OCI-LY1 (cell line): ENCODE data around the gene PTMS.
A peak's percentile ranks its signal among the peaks of the same experiment; 100 is the strongest.

ENCODE experiments used
- H2AFZ ChIP-seq: fragments of 200-600 bp; sonication (generic), shearing (Covaris generic); 2 replicates; pipeline ENCODE4 v1.6.0; 2014; ENCODE audit warnings: antibody characterized with exemption, mild to moderate bottlenecking, low read length
- H3F3A ChIP-seq: fragments of 200-600 bp; sonication (generic), shearing (Covaris generic); 2 replicates; pipeline ENCODE4 v1.6.0; 2014; ENCODE audit warnings: mild to moderate bottlenecking, antibody characterized with exemption, low read length, moderate library complexity; ENCODE audit not compliant: insufficient read depth
- H3K27ac ChIP-seq: fragments of 200-600 bp; sonication (generic); 2 replicates; pipeline ENCODE4 v1.5.1; 2014; ENCODE audit warnings: low read length, mixed run types, mild to moderate bottlenecking, low read depth; ENCODE audit not compliant: poor library complexity, severe bottlenecking
- H3K27me3 ChIP-seq: fragments of 200-600 bp; sonication (generic); 2 replicates; pipeline ENCODE4 v1.6.0; 2014; ENCODE audit warnings: antibody characterized with exemption, mild to moderate bottlenecking, low read length, moderate library complexity; ENCODE audit not compliant: insufficient read depth
- H3K36me3 ChIP-seq: fragments of 200-600 bp; sonication (generic); 2 replicates; pipeline ENCODE4 v1.6.1; 2014; ENCODE audit warnings: mild to moderate bottlenecking, antibody characterized with exemption, low read length, moderate library complexity, mixed read lengths; ENCODE audit not compliant: insufficient read depth
- H3K4me1 ChIP-seq: fragments of 200-600 bp; sonication (generic); 2 replicates; pipeline ENCODE4 v1.5.1; 2014; ENCODE audit warnings: mild to moderate bottlenecking, low read length, moderate library complexity; ENCODE audit not compliant: insufficient read depth, severe bottlenecking
- H3K4me2 ChIP-seq: fragments of 200-600 bp; sonication (generic), shearing (Covaris generic); 2 replicates; pipeline ENCODE4 v1.6.1; 2014; ENCODE audit warnings: low read length
- H3K4me3 ChIP-seq: fragments of 200-600 bp; sonication (generic); 2 replicates; pipeline ENCODE4 v1.5.1; 2014; ENCODE audit warnings: low read length, low read depth, mild to moderate bottlenecking, mixed read lengths; ENCODE audit not compliant: poor library complexity, severe bottlenecking
- H3K79me2 ChIP-seq: fragments of 200-600 bp; shearing (Covaris generic); 2 replicates; pipeline ENCODE4 v1.6.1; 2016; ENCODE audit warnings: mixed run types, low read length, mixed read lengths; ENCODE audit not compliant: insufficient read depth
- H3K9ac ChIP-seq: fragments of 200-600 bp; sonication (generic), shearing (Covaris generic); 2 replicates; pipeline ENCODE4 v1.6.1; 2014; ENCODE audit warnings: mild to moderate bottlenecking, low read length, mixed read lengths
- H3K9me2 ChIP-seq: fragments of 200-600 bp; sonication (generic), shearing (Covaris generic); 2 replicates; pipeline ENCODE4 v1.6.1; 2014; ENCODE audit warnings: low read depth, mild to moderate bottlenecking, low read length, mixed read lengths
- H3K9me3 ChIP-seq: fragments of 200-600 bp; shearing (Covaris generic); 2 replicates; pipeline ENCODE4 v1.6.1; 2014; ENCODE audit warnings: low read length, mixed read lengths
- H4K20me1 ChIP-seq: fragments of 200-600 bp; sonication (generic), shearing (Covaris generic); 2 replicates; pipeline ENCODE4 v1.6.0; 2016; ENCODE audit warnings: mild to moderate bottlenecking, low read length; ENCODE audit not compliant: insufficient read depth
- EZH2 ChIP-seq: fragments of 200-600 bp; sonication (generic), shearing (Covaris generic); IDR thresholded peaks from 2 replicates; pipeline ENCODE4 v1.8.0; 2017; ENCODE audit warnings: borderline replicate concordance, mixed run types, mild to moderate bottlenecking, antibody characterized with exemption, low read length, moderate library complexity, mixed read lengths
- TF ChIP-seq, protein P1 (sequence below): fragments of 200-600 bp; sonication (generic), shearing (Covaris generic); IDR thresholded peaks from 2 replicates; pipeline ENCODE4 v1.5.1; 2017; ENCODE audit warnings: mild to moderate bottlenecking, antibody characterized with exemption, low read length, moderate library complexity, mixed read lengths

The PTMS gene

DNA sequence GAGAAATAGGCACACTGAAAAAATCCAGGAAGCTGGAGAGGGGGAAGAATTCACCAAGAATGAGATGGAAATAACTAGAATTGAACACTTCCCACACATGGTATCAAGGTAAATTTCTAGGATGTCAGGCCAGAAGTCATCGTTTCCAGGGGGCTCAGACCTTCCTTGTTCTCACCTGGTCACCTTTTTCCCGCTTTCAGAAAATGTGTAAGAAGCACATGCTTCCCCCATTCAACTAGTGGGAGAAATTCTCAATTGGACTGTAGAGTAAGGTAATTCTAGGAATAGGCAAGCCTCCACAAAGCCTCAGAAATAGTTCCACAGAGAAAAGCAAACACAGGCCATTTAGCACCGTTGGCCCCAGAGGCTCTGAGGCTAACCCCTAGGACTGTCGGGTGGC, 2.8 kb upstream of the PTMS start:
- Histone ChIP-seq H3K4me2 (no peak overlapping the region), H3K27ac (no peak overlapping the region), H3K9ac (no peak overlapping the region)

DNA sequence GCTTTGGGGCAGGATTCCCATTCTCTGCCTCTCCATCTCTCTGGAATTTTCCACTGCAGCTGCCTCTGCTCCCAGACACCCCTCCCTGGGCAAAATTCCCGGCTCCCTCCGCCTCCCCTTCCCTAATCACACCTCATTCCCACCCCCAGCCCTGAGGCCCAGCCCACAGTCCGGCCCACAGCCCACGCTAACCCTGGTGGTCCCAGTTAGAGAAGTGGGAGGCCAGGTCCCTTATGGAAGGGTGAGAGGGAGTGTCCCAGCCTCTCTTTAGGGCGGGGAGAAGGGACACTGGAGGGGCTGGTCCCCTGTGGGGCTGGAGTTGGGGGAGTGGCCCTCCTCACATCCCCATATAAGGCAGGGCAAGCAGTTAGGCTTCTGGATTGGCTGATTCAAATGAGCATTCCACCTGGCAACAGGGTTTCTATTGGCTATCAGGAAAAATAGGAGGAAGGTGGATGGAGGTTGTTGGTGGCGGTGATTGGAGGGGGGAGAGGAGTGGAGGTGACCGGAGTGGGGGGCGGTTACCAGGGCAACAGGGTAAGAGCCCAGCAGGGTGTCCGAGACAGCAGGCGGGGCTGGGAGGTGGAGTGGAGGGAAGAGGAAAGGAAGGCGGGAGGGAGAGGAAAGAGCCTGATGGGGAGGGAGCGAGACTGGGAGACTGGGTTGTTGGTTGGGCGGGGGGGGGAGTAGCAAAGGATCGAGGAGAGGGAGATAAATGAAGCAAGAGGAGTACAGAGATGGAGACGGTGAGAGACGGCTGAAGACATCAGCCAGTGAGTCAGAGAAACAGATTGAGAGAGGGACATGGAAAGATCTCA, 1.9 kb upstream of the PTMS start:
- Histone ChIP-seq H2AFZ (no peak overlapping the region), H3K9ac (no peak overlapping the region; the same call in 1 of the 2 replicates), H3K27me3 (peaks cover 5% of the 10 kb centered on the region; the same call in 1 of the 2 replicates), H3K27ac (no peak overlapping the region), H4K20me1 (no peaks in the 10 kb centered on the region), H3K9me3 (no peaks in the 10 kb centered on the region), H3K36me3 (no peaks in the 10 kb centered on the region), H3K79me2 (no peaks in the 10 kb centered on the region), H3K9me2 (no peaks in the 10 kb centered on the region), H3K4me2 (peak overlapping the region; percentile 10; the same call in 1 of the 2 replicates), H3K4me3 (peak overlapping the region; percentile 17), H3K4me1 (peaks cover 35% of the 10 kb centered on the region), H3F3A (no peaks in the 10 kb centered on the region)
- TF ChIP-seq, protein P1, sequence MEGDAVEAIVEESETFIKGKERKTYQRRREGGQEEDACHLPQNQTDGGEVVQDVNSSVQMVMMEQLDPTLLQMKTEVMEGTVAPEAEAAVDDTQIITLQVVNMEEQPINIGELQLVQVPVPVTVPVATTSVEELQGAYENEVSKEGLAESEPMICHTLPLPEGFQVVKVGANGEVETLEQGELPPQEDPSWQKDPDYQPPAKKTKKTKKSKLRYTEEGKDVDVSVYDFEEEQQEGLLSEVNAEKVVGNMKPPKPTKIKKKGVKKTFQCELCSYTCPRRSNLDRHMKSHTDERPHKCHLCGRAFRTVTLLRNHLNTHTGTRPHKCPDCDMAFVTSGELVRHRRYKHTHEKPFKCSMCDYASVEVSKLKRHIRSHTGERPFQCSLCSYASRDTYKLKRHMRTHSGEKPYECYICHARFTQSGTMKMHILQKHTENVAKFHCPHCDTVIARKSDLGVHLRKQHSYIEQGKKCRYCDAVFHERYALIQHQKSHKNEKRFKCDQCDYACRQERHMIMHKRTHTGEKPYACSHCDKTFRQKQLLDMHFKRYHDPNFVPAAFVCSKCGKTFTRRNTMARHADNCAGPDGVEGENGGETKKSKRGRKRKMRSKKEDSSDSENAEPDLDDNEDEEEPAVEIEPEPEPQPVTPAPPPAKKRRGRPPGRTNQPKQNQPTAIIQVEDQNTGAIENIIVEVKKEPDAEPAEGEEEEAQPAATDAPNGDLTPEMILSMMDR, result no peak
- TF ChIP-seq EZH2, result no peak

More for the DNA sequence above, 2.8 kb upstream of the PTMS start:
- no peaks in the 10 kb centered on the region for H3K79me2 ChIP-seq
- H3K4me3 ChIP-seq, result no peak overlapping the region
- no peaks in the 10 kb centered on the region for H3F3A ChIP-seq
- H3K27me3 ChIP-seq, result peaks cover 5% of the 10 kb centered on the region; the same call in 1 of the 2 replicates
- H3K9me3 ChIP-seq, result no peaks in the 10 kb centered on the region
- no peak overlapping the region for H2AFZ ChIP-seq
- TF ChIP-seq, protein P1, result no peak
- no peak for TF ChIP-seq EZH2
- no peaks in the 10 kb centered on the region for H3K9me2 ChIP-seq
- no peaks in the 10 kb centered on the region for H4K20me1 ChIP-seq
- H3K4me1 ChIP-seq, result peaks cover 40% of the 10 kb centered on the region
- H3K36me3 ChIP-seq, result no peaks in the 10 kb centered on the region

DNA sequence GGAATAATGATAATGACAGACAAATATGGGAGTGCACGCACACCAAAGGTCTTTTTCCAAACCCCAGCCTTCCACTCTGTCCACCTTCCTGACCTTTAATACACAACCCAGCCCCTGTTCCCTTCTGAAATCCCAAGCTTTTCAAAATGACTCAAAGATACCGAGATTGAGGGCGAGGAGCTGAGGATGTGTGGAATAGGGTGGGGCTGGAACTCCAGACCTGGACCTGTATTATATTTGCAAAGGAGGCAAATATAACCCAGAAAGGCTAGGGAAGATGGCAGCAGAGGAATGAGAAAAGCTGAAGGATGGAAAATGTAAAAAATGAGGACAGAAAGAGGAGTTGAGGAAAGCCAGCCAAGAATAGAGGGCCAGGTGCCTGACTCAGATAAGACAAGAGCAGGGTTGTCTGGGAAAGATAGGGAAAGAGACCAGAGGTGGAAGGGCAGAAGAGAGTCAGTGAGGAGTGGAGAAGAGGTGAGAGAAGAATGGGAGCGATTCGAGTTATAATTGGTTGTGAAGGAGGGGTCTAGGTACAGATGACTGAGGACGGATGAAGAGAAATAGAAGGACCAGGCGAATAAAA, 1.0 kb upstream of the PTMS start:
- peak overlapping the region; percentile 78; the same call in 1 of the 2 replicates for H3K4me2 ChIP-seq
- H3K9me3 ChIP-seq, result no peaks in the 10 kb centered on the region
- H2AFZ ChIP-seq, result no peak overlapping the region
- H3K27ac ChIP-seq, result no peak overlapping the region
- no peak for TF ChIP-seq EZH2
- TF ChIP-seq, protein P1, result no peak
- H3K36me3 ChIP-seq, result no peaks in the 10 kb centered on the region
- peak overlapping the region; percentile 67 for H3K4me3 ChIP-seq
- no peaks in the 10 kb centered on the region for H3K79me2 ChIP-seq
- no peaks in the 10 kb centered on the region for H4K20me1 ChIP-seq
- no peaks in the 10 kb centered on the region for H3F3A ChIP-seq
- H3K9ac ChIP-seq, result no peak overlapping the region; the same call in 1 of the 2 replicates
- peaks cover 35% of the 10 kb centered on the region for H3K4me1 ChIP-seq
- no peaks in the 10 kb centered on the region for H3K9me2 ChIP-seq
- peaks cover 2% of the 10 kb centered on the region; the same call in 1 of the 2 replicates for H3K27me3 ChIP-seq
